ENCODE measurements around the gene SIRT7.
"Not testable (repeated sequence)": the region's sequence is repeated elsewhere in the genome, so short reads cannot be mapped to it uniquely, and the experiment has no call there.

SIRT7 gene

GRCh38 chr17:81954131-81955057 lies 36.4 kb upstream of the SIRT7 start:
- no peak for DNase-seq

GRCh38 chr17:81953443-81953842 lies 35.5 kb upstream of the SIRT7 start:
- DNase-seq, result not testable (repeated sequence)

- DNase-seq, result no peak
Observed at GRCh38 chr17:81952792-81953228, 34.8 kb upstream of the SIRT7 start.

- DNase-seq, result no peak
Observed at GRCh38 chr17:81951785-81952684, 34.1 kb upstream of the SIRT7 start.

DNA sequence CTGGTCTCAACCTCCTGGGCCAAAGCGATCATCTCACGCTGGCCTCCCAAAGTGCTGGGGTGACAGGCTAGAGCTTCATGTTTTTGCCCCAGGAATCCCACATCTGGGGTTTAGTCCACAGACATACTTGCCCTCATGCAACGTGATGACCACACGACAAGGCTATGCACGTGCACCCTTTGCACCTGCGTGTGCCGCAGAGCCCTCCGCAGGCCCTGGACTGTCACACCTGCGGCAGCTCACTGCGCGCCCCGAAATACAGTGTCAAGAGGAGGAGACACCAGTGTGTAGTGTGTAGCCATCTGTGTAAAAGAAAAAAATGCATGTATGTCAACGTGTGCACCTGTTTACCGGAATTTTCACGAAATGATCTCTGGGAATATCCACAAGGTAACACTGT lies 32.5 kb upstream of the SIRT7 start:
- no peak for DNase-seq

- no peak for DNase-seq
Observed at GRCh38 chr17:81948635-81949378, 30.8 kb upstream of the SIRT7 start.

DNA sequence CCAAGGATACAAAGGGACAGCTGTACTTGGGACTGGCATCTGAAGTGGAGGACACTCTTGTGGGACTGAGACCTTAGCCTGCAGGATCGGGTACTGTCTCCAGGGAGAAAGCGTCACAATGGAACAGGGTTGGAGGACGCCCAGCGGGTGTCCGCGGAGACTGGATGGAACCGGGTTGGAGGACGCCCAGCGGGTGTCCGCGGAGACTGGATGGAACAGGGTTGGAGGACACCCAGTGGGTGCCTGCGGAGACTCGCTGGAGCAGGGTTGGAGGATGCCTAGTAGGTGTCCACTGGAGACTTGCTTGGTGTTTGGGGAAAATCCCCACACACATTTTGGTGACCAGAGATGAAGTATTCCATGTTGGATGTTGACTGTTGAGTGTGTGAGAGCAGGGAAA lies 29.2 kb upstream of the SIRT7 start, which contains the start of gene MYADML2:
Gene MYADML2 (minus strand): TSS at position 45 of the 400 bp plus-strand sequence. CDS start 5,492 bp downstream, outside the sequence.
- no peak for DNase-seq

DNA sequence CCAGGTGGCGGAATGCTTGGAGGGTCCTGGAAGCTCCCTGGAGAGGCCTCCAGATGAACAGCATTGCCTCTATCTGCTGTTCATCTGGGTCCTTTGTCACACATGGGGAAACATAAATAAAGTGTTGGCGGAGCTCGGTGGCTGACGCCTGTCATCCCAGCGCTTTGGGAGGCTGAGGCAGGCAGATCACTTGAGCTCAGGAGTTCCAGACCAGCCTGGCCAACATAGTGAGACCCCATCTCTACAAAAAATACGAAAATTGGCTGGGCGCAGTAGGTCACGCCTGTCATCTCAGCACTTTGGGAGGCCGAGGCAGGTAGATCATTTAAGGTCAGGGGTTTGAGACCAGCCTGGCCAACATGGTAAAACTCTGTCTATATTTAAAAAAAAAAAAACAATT lies 26.9 kb upstream of the SIRT7 start:
- no peak for DNase-seq

GRCh38 chr17:81942167-81942553 lies 24.2 kb upstream of the SIRT7 start:
- DNase-seq, result no peak

- DNase-seq, result no peak
Observed at GRCh38 chr17:81941484-81942166, 23.6 kb upstream of the SIRT7 start.

- DNase-seq, result no peak
Observed at GRCh38 chr17:81940538-81941483, 22.8 kb upstream of the SIRT7 start.

DNA sequence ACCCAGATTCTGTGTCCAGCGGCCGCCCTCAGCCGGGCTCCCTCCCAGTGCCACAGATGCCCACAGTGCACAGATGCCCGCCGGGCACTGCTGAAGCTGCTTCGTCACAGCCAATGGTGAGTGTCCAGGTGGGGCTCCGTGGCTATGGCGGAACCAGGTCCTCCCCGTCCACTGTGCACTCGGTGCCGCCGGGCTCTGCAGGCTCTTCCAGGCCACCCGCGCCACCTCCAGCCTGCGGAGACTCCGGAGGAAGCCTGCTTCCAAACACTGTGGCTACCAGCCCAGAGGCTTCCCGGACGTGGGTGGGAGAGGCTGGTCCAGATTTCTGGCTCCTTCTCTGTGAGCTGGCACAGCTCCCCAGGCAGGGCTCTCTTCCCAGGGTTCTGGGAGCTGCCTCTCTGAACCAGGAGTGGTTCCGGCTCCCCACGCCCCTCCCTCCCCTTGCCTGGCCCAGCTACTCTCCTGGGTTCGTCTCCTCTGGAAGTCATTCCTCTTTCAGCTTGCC lies 22.0 kb upstream of the SIRT7 start:
- DNase-seq, result no peak

- no peak for DNase-seq
Observed at GRCh38 chr17:81939218-81939617, 21.2 kb upstream of the SIRT7 start.

DNA sequence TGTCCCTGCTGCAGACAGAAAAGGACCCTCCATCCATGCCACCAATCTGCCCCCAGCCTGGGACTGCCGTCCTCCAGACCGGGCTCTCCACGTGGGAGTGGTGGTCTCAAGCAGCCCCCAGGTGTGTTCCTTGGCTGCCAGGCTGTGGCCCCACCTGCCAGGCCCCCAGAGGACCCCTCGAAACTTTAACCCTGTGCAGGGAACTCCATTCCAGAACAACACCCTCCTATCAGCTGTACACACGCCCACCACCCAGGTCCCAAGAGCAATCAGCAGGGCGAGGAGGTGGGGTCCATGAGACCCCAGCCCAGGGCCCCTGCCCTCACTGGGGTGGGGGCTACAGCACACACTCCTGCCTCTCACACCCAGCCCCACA lies 17.7 kb upstream of the SIRT7 start:
- no peak for DNase-seq

- no peak for DNase-seq
Observed at GRCh38 chr17:81934850-81935708, 17.1 kb upstream of the SIRT7 start.

DNA sequence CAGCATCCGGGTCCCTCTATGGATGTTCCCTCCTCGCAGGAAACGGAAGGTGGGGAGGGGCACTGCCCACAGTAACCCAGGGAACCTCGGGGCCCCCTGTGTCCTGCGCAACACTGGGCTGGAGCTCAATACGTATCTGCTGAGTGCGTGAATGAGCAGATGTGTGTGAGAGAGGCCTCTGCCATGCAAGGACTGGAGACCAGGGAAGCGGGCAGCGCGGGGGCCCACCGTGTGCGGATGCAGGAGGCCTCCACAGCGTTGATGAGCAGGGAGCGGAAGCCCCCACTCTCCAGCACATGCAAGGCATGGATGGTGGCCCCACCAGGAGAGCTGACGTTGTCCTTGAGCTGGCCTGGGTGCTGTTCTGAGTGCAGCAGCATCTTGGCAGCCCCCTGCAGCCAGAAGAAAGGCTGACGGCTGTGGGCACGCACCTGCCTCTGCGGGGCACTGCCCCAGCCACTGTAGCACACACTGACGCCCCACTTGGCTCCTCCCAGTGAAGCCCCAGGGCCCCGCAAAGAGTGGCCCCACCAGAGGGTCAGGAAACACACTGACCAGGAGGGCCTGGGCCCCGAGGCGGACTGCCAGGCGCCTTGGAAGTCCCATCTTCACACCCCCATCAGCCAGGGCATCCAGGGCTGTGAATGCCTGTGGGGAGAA lies 16.3 kb upstream of the SIRT7 start:
- no peak for DNase-seq

DNA sequence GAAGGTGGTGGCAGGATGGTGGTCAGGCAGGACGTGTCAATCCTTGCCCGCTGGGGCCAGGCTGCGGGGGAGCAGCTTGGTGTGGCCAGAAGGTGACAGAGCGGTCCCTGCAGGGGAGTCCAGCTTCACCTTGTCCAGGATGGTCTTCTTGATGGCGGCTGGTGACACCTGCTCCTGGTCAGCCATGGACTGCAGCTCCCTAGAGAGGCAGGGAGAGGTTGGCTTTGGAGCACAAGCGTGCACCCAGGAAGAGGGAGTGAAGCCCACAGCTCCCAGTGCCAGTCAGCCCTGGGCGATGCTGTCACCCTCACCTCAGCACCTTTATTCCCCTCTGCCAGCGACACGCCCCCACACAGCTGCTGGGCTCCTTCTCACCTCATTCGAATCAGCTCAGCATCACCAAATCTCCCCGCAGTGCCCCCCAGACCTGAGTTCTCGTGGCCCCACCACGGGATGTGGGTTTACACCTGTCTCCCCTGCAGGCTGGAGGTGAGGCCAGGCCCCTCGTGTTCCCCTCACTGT lies 15.3 kb upstream of the SIRT7 start:
- no peak for DNase-seq

GRCh38 chr17:81932333-81932983 lies 14.5 kb upstream of the SIRT7 start:
- no peak for DNase-seq
